Superior temporal gyrus (tissue), 1 donor: ENCODE results near the gene WWOX.
A peak's percentile ranks its signal among the peaks of the same experiment; 100 is the strongest.

Experiments
- DNase-seq: peaks from one replicate; pipeline ENCODE4 v3.0.0-alpha.2; 2016; ENCODE audit errors: extremely low spot score

The WWOX gene

DNA sequence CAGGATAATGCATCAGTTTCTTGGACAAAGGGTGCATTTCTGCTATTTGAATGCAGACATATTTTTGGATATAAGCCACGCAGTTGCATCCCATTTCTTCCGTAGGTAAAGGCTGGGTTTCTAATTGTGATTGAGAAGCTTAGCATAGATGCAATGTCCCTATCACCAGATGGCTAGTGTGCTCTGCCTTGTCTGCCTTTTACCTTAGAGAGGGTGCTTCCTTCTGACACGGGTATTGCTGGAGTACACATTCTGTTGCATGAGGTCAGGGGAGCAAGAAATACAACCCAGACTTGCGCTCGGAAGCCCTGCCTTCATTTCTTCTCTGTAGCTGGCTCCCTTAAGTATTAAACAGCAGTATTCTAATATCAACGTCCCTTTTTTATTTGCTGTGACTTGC is 337.4 kb downstream of the WWOX start:
- no peak for DNase-seq

DNA sequence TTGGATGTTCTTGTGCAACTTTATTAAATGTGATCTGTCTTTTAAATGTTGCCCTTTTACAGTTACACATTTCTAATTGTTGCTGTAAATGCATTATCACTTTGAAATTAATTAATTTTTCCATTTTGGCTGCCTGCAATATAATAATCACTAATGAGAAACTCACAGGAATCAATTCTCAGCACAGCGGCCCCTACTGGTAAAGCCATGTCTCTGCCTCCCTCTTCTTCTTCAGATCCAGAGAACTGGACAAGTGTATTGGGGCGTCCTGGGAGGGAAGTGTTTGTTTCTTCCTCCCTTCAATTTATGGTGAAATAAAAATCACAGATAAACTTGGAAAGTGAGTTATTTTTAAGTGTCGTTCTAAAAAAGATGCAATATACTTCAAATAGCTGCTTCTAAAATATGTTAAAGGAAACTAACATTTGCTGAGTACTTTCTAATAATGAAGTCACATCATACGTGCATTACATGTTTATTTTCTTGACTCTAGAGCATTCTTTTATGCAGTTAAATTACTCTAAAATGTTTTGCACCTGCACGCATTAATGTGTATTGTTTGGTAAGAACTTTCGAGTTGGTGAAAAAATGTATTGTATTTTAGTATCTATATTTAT is 338.0 kb downstream of the WWOX start:
- DNase-seq: peak; percentile 79

DNA sequence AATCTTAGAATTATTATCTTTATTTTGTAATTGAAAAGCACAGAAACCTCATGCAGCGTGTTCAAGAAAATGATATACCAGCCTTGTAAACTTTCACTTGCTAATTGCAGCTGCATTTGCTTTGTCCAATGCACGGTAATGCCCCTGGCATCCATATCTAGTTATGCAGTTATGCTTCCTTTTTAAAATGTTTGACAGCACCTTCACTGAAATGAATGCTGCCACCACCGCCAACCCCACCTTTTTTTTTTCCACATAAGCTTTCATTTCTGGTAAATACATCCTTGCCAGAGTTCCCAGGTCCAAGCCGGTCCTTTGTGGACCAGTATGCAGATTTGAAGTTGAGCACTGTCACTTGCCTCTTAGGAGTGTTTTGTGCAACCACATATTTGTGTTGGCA is 338.8 kb downstream of the WWOX start:
- DNase-seq: no peak

DNA sequence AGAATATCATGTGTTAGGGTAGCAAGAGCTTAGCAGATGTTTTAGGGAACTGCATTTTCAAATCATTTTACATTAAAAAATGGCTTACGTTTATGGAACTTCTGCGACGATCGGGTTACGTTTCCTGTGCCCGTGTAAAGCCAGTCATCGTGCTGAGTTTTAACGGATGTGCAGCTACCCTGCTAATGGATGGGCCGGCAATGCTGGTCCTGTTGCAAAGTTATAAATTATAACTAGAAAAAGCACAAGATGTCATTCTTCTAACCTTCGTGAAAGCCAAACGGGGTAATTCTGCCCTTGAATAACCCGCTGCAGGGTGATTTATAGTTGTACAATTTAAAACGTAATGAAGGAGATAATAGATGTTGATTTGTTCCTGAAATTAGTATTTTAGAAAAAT is 339.2 kb downstream of the WWOX start:
- no peak for DNase-seq

DNA sequence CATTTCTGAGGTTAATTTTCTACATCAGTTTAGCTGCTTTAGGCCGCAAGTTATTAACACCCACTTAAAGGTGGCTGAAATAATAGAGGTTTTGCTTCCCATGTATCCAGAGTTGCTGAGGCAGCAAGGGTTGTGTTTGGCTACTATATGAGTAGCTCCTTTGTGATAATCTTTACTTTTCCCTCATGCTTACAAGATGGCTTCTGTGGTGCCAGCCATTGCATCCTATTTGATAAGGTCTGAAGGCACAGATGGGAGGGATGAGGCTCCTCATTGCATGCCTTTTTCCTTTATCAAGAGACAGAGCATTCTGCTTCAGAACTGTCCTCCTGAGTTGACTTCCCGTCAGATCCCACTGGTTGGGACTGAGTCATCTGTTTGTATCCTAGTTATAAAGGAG is 340.2 kb downstream of the WWOX start:
- DNase-seq: no peak

DNA sequence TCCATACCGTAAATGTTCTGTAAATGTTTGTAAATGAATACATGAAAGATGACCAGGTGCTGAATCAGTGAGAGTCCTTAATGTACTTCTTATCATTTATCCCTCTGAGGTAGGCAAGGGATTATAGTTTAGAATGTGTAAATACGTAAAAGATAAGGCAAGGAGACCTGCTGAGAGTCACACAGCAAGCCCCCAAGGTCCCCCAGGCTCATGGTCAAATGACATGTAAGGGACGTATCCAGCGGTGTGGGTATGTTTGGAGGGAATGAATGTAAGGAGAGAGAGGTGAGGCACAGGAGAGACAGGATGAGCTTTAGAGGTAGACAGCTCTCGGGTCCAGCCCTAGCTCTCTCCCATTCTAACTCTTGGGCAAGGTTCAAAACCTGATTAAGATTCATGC is 341.8 kb downstream of the WWOX start:
- DNase-seq: no peak

DNA sequence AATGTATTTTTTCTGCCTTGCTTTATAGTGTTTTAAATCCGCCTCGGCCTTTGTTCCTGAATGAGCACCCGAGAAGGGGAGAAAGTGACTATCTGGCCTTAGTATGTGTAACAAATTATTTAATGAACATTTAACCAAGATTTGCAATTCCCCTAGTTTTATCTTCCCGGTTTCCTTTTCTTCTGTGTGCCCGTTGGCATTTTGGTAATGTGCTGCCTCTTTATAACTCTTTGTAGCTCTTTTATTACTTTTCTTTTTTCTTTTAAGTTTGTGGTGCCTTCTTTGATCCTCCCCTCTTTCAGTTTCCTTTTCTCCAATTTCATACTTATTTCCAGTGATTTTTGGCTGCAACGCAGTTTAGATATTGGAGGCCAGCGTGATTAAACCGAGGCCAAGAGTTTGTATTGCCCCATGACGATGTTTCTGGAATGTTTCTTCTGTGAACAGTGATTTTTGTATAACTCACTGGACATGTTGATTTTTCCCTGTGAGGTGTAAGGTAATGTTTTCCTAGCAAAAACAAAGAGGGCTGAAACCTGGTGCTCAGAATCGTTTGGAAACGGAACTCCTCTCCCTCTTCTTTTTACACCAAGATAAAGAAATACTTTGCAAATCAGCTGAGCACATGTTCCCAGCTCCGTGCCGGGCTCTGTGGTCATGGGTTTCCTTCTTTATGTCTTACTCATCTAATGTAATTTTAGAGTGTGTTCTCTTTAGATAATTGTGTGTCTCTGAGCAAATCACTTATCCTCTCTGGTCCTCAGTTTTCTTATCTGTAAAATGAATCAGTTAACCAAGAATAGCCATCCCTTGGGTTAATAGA is 344.3 kb downstream of the WWOX start:
- no peak for DNase-seq

DNA sequence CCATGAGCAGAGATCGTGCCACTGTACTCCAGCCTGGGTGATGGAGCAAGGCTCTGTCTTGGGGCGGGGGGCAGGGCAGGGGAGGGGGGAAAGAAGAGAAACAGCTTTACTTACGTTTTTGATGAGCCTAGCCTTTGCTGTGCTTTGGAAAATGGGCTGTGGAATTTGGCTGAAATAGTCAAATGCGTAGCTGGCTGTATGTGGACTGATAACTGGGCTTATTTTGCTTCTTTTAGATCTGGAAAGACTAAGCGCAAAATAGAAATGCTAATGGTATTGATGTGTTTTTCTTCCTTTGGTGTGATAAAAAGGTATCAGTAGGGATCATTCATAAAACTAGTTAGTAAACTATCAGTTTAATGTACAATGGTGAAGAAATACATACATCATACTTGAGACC is 346.4 kb downstream of the WWOX start:
- DNase-seq: no peak

DNA sequence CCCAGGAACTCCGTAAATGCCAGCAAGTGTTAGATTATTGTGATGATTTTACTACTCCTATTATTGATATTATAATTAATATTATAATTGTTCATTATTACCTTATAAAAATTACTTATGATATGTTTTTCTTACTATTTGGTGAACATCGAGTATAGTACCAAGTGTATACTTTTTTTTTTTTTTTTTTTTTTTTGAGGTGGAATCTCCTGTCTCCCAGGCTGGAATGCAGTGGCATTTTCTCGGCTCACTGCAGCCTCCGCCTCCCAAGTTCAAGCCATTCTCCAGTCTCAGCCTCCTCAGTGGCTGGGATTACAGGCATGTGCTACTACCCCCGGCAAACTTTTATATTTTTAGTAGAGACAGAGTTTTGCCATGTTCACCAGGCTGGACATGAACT is 347.0 kb downstream of the WWOX start:
- no peak for DNase-seq

DNA sequence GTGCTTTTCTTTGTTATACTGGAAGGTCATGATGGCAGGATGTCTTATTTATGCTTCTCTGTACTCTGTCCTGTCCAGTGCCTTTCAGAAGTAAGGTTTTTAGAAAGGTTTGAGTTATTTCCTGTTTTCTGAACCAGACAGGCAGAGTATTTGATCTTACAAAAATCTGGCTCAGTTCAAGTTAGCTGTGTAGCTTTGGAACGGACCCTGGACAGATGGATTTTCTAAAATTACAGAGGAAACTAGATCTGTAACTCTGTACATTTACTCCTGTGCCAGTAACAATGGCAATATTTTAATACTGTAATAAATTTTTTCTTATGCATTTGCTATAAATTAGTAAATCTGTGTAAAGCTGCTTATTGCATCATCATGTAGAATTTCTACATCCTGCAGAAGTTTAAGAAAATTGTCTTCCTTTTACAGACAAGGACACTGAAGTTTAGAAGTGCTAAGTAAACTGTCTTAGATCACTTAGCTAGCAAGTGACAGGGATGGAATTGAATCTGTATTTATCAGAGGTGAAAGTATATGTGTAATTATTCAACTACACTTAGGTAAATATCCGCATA is 347.6 kb downstream of the WWOX start:
- DNase-seq: no peak

DNA sequence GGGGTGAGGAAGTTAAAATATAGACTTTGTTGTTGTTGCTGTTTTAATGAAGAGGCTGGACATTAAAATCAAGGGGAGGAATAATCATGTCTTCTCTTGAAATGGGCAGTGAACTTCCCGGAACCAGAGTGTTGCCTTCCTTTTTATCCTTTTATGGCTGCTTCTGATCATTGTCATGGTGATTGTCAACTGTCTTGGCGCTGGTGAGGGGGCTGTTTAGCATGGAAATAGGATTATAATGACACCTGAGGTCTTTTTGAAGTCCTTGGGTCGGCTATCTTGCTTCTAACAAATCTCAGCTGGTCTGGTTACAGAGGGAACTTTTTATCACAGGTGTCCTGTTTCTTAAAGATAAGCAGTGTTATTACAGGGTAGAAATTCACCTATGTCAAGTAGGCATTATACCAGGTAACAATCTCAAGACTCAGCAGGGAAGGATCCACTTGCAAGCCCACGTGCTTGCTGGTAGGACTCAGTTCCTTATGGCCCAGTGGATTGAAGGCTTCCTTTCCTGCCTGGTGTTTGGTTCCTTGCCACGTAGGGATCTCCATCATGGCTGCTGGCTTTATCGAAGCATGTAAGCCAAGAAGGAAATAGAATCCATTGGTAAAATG is 349.3 kb downstream of the WWOX start:
- DNase-seq: no peak

DNA sequence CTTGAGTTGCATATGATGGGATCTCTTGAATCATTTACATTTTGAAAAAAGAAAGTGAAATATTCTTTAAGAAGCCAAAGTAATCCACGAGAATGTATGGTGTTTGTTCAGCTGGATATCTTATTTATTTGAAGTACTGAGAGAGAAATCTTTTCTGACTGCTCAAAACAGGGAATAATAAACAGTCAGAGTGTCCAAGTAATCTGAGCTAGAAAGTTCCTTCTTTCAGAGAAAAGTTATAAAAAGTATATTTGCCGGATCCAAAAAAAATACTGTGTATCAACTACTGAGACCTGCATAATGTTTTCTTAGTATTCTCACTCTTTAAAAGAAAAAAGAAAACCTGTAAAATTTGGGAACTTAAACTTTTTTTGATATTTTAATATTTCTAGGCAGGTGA is 350.8 kb downstream of the WWOX start:
- DNase-seq: no peak

DNA sequence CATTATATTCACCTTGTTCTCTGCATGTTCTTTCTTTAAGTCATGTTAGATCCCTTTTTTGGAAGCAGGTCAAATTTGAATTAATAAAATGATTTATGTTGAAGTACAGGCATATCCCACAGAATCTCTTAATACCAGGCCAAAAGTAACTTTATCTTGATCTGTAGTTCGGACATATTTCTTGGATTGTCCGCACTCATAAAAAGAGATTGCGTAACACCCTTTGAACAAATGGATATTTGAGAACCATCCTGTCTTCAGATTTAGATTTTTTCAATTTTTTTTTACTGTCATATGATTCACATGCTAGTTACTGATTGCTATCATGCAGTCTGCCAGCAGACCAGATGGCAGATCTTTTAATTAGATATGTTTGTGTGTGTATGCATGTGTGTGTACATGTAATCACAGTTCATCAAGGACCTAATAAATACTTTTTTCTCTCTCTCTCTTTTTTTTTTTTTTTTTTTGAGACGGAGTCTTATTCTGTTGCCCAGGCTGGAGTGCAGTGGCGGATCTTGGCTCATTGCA is 352.6 kb downstream of the WWOX start:
- no peak for DNase-seq

DNA sequence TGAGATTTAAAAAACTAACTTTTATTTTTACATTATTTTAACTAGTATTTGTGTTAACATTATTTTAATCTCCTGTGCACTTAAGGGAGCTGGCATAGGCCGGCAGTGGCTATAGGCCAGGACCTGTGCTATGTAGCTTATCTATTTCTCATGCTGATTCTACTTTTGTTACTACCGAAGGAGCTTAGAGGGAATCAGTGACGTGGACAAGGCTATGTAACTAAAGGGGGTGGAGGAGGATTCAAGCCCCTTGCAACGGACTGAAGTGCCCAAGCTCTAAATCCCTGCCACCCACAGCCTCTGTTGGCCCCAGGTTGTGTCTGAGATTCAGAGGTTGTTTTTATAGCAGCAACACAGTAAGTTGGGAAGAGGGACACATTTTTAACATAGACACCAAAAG is 356.4 kb downstream of the WWOX start:
- DNase-seq: no peak

DNA sequence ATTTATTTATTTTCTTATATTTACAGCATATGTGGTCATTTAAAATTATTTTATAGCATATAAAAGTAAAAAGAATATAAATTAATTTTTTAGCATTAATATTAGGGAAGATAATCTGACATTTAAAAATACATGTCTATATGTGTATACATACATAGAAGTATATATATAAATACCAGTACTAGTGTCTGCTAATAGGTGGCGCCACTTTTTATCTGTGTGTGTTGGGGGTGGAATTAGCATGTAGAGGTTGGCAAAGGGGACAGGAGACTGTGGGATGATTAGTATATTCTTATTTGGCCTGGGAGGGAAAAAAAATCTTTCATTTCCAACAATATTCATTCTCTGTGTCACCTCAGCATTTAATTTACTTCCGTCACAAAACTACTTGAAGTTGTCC is 359.1 kb downstream of the WWOX start:
- DNase-seq: no peak

DNA sequence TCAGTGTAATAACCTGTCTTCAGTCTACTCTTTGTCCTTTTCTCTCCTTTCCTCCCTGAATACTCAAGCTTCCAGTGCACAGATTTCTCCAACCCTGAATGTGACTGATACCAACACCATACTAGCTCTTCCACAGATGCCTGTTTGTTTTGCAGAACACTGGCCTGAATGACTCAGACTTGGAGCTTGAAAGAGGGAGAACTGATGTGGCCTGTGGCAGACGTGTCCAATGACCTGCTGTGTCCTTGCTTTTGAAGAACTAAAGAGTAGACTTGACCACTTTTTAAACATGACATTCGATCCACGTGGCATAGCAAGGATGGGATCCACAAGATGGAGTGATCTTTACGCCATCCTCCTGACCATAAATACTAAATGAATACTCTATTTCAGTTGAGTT is 361.0 kb downstream of the WWOX start:
- peak; percentile 33 for DNase-seq

DNA sequence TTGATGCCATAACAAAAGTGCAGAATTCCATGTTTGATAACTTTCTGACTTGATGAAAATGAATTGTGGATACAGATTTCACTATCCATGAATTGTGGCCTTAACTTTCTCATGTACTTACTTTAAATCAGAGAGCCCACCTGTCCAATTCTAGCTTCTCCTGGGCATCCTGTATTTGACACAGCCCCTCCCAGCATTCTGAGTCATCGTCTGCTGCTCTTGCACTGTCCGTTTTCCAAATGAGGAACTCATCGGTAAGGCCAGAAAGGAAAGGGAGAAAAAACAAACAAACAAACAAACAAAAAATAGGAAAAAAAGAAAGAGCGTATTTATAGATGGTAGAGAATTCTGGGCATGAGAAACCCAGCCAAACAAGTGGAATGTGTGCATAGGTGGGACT is 361.6 kb downstream of the WWOX start:
- no peak for DNase-seq

DNA sequence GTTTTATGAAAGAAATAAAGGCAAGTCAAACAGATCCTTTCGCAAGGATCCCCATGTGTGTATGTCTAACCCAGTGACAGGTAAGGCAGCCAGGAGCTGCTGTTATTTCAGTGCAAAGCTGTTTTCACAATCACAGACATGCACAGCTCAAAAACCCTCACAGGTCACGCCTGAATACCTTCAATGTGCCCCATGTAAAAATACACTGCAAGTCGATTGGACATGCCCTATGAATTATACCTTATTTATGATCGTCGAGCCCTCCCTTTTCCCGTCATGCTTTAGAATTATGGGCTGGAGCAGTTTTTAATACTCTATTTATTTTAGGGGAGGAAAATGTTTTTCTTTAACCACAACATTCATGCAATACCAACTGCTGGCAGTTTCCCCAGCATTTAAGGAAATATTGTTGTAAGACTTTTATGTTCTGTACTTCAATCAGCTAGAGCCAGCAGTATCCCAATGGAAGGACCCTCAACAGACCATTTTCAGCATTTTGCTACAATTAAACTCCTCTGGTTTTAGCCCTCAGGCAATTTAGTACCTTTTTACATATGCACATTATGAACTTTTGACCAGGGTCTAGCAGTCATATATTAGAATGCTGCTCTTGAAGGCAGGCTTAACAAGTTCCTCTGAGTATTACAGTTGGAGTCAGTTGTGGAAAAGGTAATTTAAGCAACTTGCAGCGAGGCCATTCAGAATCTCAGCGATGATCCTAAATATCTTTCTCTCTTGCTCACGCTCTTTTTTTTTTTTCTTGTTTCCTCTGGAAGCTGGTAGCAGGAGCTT is 362.2 kb downstream of the WWOX start:
- no peak for DNase-seq

DNA sequence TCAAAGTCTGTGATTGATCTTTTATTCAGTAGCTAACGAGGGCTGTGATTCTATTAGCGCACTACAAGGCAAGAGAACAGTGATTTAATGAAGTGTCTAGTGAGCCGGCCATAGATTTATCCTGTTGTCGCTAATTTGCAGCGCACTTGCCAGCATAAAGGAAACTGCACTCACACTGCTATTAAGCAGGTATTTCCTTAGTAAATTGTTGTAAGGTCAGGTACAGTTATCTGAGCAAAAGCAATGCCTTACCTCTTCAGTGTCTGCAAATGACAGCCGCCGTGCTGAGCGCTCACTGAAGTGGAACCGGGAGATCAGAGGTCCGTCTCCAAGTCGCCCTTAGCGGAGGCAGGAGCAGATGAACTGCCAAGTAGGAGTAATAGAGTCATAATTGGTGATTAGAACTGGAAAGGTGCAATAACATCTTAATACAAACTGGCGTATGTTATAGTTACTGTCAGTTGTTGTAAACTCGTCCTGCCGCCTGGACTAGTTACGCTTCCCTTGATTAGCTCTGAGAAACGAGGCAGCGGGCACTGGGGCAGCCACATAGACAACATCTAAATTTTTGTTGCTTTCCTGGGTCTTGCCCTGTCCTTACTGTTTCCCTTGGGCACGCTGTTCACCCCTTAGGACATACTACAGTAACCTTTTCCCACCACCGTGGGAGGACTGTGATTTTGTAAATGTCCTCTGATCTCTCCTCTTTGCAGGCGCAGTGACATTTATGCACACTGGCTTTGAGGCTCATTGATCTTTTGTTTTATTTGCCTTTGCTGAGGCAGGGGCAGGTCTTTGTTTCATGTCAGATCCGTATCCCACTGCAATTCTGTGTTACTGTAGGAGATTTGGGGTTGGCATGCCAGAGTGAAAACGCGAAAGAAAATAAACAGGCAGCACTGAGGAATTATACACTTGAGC is 363.1 kb downstream of the WWOX start:
- no peak for DNase-seq

DNA sequence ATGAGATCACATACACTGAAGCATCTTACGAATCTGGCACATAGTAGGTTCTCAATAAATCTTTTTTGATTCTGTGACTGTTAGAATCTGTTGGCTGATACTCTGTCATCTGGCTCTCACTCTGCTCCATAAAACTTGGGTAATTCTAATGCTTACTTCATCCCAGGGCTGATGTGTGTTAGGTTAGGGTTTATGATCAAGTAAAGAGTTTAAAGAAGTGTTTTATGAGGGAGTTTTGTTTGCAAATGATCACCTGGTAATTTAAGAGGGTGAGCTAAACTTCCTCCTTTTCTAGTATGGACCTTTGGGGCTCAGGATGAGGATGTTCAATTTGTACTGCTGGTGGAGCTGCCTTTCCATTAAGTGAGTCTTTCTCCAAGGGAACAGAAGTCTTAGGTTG is 364.1 kb downstream of the WWOX start:
- no peak for DNase-seq

DNA sequence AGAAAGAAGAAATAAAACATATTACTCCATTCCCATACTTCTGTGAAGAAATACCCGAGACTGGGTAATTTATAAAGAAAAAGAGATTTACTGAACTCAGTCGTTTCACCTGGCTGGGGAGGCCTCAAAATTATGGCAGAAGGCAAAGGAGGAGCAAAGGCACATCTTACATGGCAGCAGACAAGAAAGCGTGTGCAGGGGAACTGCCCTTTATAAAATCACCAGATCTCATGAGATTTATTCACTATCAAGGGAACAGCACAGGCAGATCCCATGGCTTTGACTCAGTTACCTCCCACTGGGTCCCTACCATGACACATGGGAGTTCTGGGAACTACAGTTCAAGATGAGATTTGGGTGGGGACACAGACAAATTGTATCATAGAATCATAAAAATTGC is 365.4 kb downstream of the WWOX start:
- DNase-seq: no peak
